Fibroblast of villous mesenchyme (primary cell): ENCODE measurements around the gene MT1B. TPM values are rescaled to one million over a fixed set of nuclear protein-coding genes. Genes with fewer than 3 reads are reported as not detected.

Experiments used
- DNase-seq: peaks from one replicate; pipeline ENCODE4 v3.0.0-alpha.2; 2010; ENCODE audit warnings: low read depth
- H3K4me3 ChIP-seq: 2 replicates; pipeline ENCODE4 v1.5.1; 2011; ENCODE audit warnings: low read depth, mild to moderate bottlenecking, low read length
- CTCF ChIP-seq: IDR thresholded peaks from 2 replicates; pipeline ENCODE4 v1.5.1; 2012; ENCODE audit warnings: low read depth, mild to moderate bottlenecking, low read length; ENCODE audit not compliant: insufficient read depth
- total RNA-seq: library from RNA; depleted of rRNA; stranded (reverse); fragments of >200 nt; gene quantifications from 2 replicates; pipeline ENCODE4 v1.2.3, GENCODE V29; 2012

Gene MT1B
- total RNA-seq, 1 donor: not detected

DNA sequence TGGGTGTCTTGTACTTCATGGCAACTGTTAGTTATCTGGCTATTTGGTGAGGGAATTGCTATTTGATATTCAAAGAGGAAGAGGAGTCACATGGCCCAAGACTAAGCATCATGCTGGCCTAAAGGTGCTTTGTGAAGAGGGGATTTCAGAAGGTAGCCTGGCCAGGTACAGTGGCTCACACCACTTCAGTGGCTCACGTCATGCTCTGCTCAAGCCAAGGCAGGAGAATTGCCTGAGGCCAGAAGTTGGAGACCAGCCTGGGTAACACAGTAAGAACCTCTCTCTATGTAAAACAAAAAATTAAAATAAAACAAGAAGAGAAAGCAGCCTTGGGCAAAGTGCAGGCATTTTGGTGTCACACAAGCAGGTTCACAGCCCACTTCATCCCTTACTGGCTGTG is 6.4 kb upstream of the MT1B start:
- no peak for TF ChIP-seq CTCF
- H3K4me3 ChIP-seq: no peak overlapping the region
- DNase-seq: no peak

- no peak overlapping the region for H3K4me3 ChIP-seq
- no peak for DNase-seq
- TF ChIP-seq CTCF: no peak
Observed at GRCh38 chr16:56645838-56646237, 5.8 kb upstream of the MT1B start.

DNA sequence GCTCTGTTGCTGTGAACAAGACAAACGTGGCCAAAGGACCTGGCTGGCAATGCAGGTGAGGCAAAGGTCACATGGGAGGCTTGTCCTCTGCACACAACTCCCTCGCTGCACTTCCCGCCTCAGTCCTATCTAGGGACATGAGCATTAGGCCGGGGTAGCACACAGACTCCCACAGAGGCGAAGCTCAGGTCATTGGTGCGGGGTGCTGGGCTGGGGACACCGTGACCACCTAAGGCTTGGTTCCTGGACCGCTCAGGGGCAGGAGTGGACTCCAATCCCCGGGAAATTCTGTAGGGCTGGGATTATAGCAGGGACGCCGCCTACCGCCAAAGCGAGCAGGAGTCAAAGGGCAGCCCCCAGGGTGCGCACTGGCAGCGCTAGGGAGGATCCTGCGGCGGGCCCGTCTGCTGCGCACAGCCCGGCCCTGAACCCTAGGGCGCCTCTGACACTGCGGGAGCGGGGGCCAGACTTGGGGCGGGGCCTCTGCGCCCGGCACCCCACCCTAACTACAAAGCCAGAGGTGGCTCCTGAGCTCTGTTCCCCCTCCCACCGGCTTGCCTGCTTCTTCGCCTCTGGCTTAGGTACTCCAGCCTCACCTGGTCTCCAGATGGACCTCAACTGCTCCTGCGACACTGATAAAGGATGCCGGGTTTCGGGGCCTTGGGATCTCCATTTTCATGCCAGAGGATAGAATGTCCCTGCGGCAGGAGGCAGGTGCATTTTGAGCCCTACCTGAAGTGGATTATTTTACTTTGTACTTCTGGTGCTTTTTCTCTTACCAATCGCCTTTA is 3.9 kb upstream of the MT1B start:
- TF ChIP-seq CTCF: no peak
- no peak overlapping the region for H3K4me3 ChIP-seq
- DNase-seq: no peak

DNA sequence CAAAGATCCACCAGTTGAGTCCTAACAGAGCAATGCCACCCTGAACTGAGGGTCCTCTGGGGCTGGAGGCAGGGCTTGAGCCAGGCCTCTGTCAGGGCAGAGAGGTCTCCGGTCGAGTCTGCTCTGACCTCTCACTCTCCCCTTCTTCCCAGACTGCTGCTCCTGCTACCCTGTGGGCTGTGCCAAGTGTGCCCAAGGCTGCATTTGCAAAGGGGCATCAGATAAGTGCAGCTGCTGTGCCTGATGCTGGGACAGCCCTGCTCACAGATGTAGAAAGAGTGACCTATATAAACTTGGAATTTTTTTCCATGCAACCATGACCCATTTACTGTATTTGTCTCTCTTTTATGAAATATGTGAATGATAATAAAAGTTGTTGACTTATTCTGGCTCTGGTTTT is 2.4 kb upstream of the MT1B start:
- no peak for TF ChIP-seq CTCF
- no peak overlapping the region for H3K4me3 ChIP-seq
- no peak for DNase-seq

DNA sequence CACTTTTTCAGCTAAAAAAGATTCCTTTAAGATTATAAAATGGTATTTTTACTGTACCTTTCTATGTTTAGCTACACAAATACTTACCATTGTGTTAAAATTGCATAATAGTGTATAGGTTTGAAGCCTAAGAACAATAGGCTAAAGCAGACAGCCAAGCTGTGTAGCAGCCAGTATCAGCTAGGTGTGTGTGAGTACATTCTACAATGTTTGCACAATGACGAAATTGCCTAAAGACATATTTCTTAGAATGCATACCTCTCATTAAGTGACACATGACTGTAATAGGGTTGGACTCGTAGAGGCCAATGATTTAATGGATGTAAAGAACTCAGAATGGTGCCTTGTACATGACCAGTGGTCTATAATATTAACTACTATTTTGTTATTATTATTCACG is 1.9 kb upstream of the MT1B start:
- no peak for DNase-seq
- TF ChIP-seq CTCF: no peak
- H3K4me3 ChIP-seq: no peak overlapping the region

- no peak for TF ChIP-seq CTCF
- no peak overlapping the region for H3K4me3 ChIP-seq
- no peak for DNase-seq
Observed at GRCh38 chr16:56652600-56652999, 914 bp downstream of the MT1B start.

DNA sequence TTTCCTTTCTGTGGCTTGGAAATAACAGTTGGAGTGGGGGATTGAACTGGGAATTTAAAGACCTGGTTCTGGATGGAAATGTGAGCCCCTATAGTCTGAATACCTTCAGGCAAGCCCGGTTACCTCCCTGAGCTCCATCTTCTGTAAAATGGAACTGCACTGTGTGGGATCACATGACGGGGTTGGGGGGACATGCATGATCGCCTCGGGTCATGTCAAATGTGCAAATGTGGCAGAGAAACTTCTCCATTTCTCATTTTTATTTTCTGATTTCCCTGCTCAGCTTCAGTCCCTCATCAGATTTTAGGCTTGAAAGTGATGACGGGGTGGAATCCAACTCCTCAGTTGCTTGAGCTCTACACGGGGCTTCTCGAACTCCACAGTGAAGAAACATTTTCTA is 1.5 kb downstream of the MT1B start:
- TF ChIP-seq CTCF: no peak
- DNase-seq: no peak
- H3K4me3 ChIP-seq: no peak overlapping the region
